ENCODE measurements around the gene CDK5R2. TPM values are rescaled to one million over a fixed set of nuclear protein-coding genes. Genes with fewer than 3 reads are reported as not detected.
A peak's percentile ranks its signal among the peaks of the same experiment; 100 is the strongest.

Gene CDK5R2
- total RNA-seq, 1 donor from 2014 or later = 46.1 TPM

DNA sequence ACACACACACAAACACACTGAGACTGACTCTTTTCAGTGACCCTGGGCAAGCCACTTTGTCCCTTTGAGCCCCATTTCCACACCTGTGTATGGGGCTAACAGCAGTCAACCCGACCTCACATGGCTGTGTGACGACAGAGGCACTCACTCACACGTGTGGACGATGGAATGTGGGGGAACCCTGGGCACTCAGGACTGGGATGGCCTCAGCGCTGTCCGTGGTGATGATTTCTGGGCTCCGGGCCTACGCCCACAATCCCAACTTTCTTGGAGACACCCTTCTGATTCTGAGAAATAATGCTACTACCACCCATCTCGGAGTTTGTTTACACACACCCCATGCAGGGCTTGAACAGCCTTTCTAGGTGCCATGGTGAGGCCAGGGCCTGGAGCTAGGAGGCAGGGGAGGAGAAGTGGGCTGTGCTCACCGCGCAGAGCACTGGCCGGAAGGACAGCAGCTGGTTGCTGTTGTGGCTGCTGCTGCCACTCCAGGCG lies 32.3 kb downstream of the CDK5R2 start:
- peak; percentile 46 for DNase-seq
- Mint-ChIP-seq H3K36me3 (ENCODE audit: unreplicated experiment) (no peaks in the 10 kb centered on the region), H3K4me1 (ENCODE audit: low read depth, unreplicated experiment) (no peaks in the 10 kb centered on the region), H3K27me3 (ENCODE audit: unreplicated experiment) (peaks cover 43% of the 10 kb centered on the region), H3K4me3 (ENCODE audit: unreplicated experiment) (no peak overlapping the region), H3K9me3 (ENCODE audit: unreplicated experiment) (peaks cover 4% of the 10 kb centered on the region), H3K27ac (ENCODE audit: unreplicated experiment) (no peak overlapping the region)
- TF ChIP-seq, protein P1, sequence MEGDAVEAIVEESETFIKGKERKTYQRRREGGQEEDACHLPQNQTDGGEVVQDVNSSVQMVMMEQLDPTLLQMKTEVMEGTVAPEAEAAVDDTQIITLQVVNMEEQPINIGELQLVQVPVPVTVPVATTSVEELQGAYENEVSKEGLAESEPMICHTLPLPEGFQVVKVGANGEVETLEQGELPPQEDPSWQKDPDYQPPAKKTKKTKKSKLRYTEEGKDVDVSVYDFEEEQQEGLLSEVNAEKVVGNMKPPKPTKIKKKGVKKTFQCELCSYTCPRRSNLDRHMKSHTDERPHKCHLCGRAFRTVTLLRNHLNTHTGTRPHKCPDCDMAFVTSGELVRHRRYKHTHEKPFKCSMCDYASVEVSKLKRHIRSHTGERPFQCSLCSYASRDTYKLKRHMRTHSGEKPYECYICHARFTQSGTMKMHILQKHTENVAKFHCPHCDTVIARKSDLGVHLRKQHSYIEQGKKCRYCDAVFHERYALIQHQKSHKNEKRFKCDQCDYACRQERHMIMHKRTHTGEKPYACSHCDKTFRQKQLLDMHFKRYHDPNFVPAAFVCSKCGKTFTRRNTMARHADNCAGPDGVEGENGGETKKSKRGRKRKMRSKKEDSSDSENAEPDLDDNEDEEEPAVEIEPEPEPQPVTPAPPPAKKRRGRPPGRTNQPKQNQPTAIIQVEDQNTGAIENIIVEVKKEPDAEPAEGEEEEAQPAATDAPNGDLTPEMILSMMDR (IDR thresholded peaks at IDR 0.05; ENCODE audit: partially characterized antibody, unreplicated experiment) = no peak

DNA sequence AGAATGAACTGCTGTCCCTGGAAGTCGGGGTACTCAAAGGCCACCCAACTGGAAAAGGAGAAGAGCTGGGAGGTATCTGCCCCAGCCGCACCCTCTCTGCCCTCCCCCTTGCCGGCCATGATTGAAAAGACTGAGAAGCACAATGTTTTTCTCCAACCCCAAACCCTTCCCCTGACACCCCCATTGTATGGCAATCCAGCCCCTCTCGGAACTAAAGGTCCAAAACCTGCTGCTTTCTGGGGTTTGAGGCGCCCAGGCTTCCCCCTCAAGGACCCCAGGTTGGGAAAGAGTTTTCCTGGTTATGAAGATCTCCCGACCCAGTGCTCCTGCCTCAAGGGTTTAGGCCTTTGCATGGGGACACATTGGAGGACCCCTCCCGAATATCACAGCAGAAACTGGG lies 32.7 kb downstream of the CDK5R2 start:
- Mint-ChIP-seq H3K9me3 (ENCODE audit: unreplicated experiment) (peaks cover 4% of the 10 kb centered on the region), H3K27ac (ENCODE audit: unreplicated experiment) (no peak overlapping the region), H3K4me3 (ENCODE audit: unreplicated experiment) (no peak overlapping the region), H3K4me1 (ENCODE audit: low read depth, unreplicated experiment) (no peaks in the 10 kb centered on the region), H3K27me3 (ENCODE audit: unreplicated experiment) (peaks cover 42% of the 10 kb centered on the region), H3K36me3 (ENCODE audit: unreplicated experiment) (no peaks in the 10 kb centered on the region)
- DNase-seq = no peak
- TF ChIP-seq, protein P1 (IDR thresholded peaks at IDR 0.05; ENCODE audit: partially characterized antibody, unreplicated experiment) = no peak

DNA sequence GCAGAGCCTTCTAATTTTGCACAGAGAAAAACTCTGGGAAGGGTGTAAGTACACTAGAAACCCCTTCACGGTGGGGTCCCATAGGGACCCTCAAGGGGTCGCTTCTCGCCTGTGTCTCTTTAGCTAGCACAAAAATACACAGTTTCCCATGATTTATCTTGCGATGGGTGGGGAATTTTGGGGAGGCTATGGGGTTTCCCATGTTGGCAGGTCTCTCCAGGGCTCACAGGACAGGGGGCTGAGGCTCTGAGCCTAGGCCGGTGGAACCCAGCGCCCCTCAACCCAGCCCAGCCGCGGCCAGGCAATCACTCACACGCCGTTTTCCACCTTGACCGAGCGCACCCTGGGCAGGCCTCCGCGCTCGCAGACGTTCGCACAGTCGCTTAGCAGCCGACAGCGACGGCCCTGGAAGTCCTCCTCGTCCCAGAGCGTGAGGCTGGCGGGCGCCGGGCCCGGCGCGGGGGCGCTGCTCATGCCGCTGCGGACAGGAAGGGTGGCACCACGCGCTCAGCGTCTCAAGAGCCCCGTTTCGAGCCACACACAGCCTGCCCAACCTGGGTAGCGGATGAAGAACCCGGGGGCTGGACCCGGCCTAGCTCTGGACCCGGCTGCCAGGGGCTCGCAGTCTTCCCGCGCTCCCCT lies 33.4 kb downstream of the CDK5R2 start:
- Mint-ChIP-seq H3K36me3 (ENCODE audit: unreplicated experiment) (no peaks in the 10 kb centered on the region), H3K27ac (ENCODE audit: unreplicated experiment) (no peak overlapping the region), H3K27me3 (ENCODE audit: unreplicated experiment) (peaks cover 39% of the 10 kb centered on the region), H3K4me3 (ENCODE audit: unreplicated experiment) (no peak overlapping the region), H3K9me3 (ENCODE audit: unreplicated experiment) (peaks cover 2% of the 10 kb centered on the region), H3K4me1 (ENCODE audit: low read depth, unreplicated experiment) (no peaks in the 10 kb centered on the region)
- TF ChIP-seq, protein P1 (IDR thresholded peaks at IDR 0.05; ENCODE audit: partially characterized antibody, unreplicated experiment) = no peak
- peak; percentile 53 for DNase-seq

DNA sequence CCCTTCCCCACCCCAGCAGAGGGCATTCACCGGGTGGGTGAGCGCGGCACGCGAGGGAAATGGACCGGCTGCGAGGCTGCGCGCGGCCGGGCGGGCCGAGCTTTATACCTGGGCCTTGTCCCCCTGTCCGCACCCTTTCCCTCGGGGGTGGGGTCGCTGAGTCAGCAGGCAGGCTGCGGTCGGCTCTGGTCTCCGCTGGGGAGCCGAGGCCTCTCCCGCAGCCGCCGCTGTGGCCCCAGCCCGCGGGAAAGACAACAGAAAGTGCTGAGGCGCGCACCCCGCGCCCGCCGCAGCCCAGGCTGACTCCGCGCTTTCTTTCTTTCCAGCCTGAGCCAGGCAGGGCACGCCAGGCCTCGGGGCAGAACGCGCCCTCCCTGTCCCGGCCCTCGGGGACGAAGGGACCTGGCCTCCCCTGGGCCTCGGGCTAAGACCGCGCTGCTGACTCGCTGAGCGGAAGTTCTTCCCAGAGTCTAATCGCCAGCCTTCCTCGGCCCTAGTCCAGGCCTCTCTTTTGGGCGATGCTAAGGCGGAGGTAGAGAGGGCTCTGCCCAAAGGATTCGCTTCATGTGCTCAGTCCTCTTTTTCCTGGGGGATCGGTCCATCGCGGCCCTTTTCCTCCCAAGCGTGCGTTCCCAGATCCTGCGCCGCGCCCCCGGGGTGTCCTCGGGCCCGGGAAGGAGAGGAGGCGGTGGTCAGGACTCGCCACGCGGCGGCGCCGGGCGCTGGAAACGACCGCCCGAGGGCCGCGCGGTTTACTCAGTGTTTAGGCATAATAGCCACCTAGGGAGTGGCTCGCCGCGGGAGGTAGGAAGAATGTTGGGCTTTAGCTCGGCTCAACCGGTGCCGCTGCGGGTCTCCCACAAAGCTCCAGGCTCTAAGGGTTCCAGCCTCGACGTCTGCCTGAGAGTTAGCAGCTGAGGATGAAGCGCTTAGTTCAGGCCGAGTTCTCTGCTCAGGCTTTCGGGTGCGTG lies 34.2 kb downstream of the CDK5R2 start, which contains the start of gene CRYBA2:
CRYBA2 (minus strand) TSS at position 78 of the 971 bp plus-strand sequence. CDS start 246 bp downstream, outside the sequence.
- Mint-ChIP-seq H3K4me3 (ENCODE audit: unreplicated experiment) (peak within 1 kb of the TSS; percentile 20), H3K27ac (ENCODE audit: unreplicated experiment) (no peak within 1 kb of the TSS), H3K9me3 (ENCODE audit: unreplicated experiment) (peaks cover 2% of the 10 kb centered on the region), H3K36me3 (ENCODE audit: unreplicated experiment) (no peaks in the 10 kb centered on the region), H3K27me3 (ENCODE audit: unreplicated experiment) (peaks cover 39% of the 10 kb centered on the region), H3K4me1 (ENCODE audit: low read depth, unreplicated experiment) (no peaks in the 10 kb centered on the region)
- TF ChIP-seq, protein P1 (IDR thresholded peaks at IDR 0.05; ENCODE audit: partially characterized antibody, unreplicated experiment) = no peak
- peak; percentile 55 for DNase-seq

All from glutamatergic neuron (in vitro differentiated cells).